ENCODE results near the gene BCL2L14.

The BCL2L14 gene

GRCh38 chr12:12127304-12127703 lies 56.6 kb downstream of the BCL2L14 start:
- Histone ChIP-seq H3K27me3 (ENCODE audit: control insufficient read depth, low read length) (no peaks in the 10 kb centered on the region), H3K4me3 (ENCODE audit: low read length) (no peak overlapping the region), H4K20me1 (ENCODE audit: control insufficient read depth, insufficient read depth, low read depth, low read length) (no peaks in the 10 kb centered on the region), H3K27ac (ENCODE audit: low read depth, low read length) (no peak overlapping the region), H3K4me1 (ENCODE audit: control insufficient read depth, low read length) (no peaks in the 10 kb centered on the region), H3F3A (ENCODE audit: control insufficient read depth, insufficient read depth) (no peaks in the 10 kb centered on the region), H3K79me2 (ENCODE audit: control insufficient read depth, low read length) (no peaks in the 10 kb centered on the region), H3K9me2 (replicated peaks; ENCODE audit: control insufficient read depth, low read length) (no peaks in the 10 kb centered on the region), H3K9me3 (ENCODE audit: control insufficient read depth, insufficient read depth, low read length) (no peaks in the 10 kb centered on the region), H3K36me3 (ENCODE audit: control insufficient read depth, low read length) (peaks cover 25% of the 10 kb centered on the region), H3K4me2 (ENCODE audit: low read length) (no peak overlapping the region)
- no peak for TF ChIP-seq CTCF (IDR thresholded peaks at IDR 0.05; ENCODE audit: low read depth, low read length, poor library complexity, severe bottlenecking)
- TF ChIP-seq EZH2phosphoT487 (IDR thresholded peaks at IDR 0.05; ENCODE audit: borderline replicate concordance, low read length): no peak

GRCh38 chr12:12128670-12129069 lies 57.9 kb downstream of the BCL2L14 start:
- H3K9me2 ChIP-seq (replicated peaks; ENCODE audit: control insufficient read depth, low read length): no peaks in the 10 kb centered on the region
- H3K4me3 ChIP-seq (ENCODE audit: low read length): no peak overlapping the region
- no peaks in the 10 kb centered on the region for H3K27me3 ChIP-seq (ENCODE audit: control insufficient read depth, low read length)
- H3K79me2 ChIP-seq (ENCODE audit: control insufficient read depth, low read length): no peaks in the 10 kb centered on the region
- TF ChIP-seq CTCF (IDR thresholded peaks at IDR 0.05; ENCODE audit: low read depth, low read length, poor library complexity, severe bottlenecking): no peak
- TF ChIP-seq EZH2phosphoT487 (IDR thresholded peaks at IDR 0.05; ENCODE audit: borderline replicate concordance, low read length): no peak
- H3F3A ChIP-seq (ENCODE audit: control insufficient read depth, insufficient read depth): no peaks in the 10 kb centered on the region
- H3K27ac ChIP-seq (ENCODE audit: low read depth, low read length): no peak overlapping the region
- H3K9me3 ChIP-seq (ENCODE audit: control insufficient read depth, insufficient read depth, low read length): no peaks in the 10 kb centered on the region
- H3K36me3 ChIP-seq (ENCODE audit: control insufficient read depth, low read length): peaks cover 25% of the 10 kb centered on the region
- no peak overlapping the region for H3K4me2 ChIP-seq (ENCODE audit: low read length)
- no peaks in the 10 kb centered on the region for H4K20me1 ChIP-seq (ENCODE audit: control insufficient read depth, insufficient read depth, low read depth, low read length)
- H3K4me1 ChIP-seq (ENCODE audit: control insufficient read depth, low read length): no peaks in the 10 kb centered on the region

- no peak overlapping the region for H3K27ac ChIP-seq (ENCODE audit: low read depth, low read length)
- no peaks in the 10 kb centered on the region for H3K4me1 ChIP-seq (ENCODE audit: control insufficient read depth, low read length)
- no peaks in the 10 kb centered on the region for H4K20me1 ChIP-seq (ENCODE audit: control insufficient read depth, insufficient read depth, low read depth, low read length)
- H3K36me3 ChIP-seq (ENCODE audit: control insufficient read depth, low read length): peaks cover 10% of the 10 kb centered on the region
- H3K9me2 ChIP-seq (replicated peaks; ENCODE audit: control insufficient read depth, low read length): no peaks in the 10 kb centered on the region
- H3K27me3 ChIP-seq (ENCODE audit: control insufficient read depth, low read length): no peaks in the 10 kb centered on the region
- no peak for TF ChIP-seq EZH2phosphoT487 (IDR thresholded peaks at IDR 0.05; ENCODE audit: borderline replicate concordance, low read length)
- H3K9me3 ChIP-seq (ENCODE audit: control insufficient read depth, insufficient read depth, low read length): no peaks in the 10 kb centered on the region
- H3K4me3 ChIP-seq (ENCODE audit: low read length): no peak overlapping the region
- no peaks in the 10 kb centered on the region for H3K79me2 ChIP-seq (ENCODE audit: control insufficient read depth, low read length)
- H3F3A ChIP-seq (ENCODE audit: control insufficient read depth, insufficient read depth): no peaks in the 10 kb centered on the region
- no peak overlapping the region for H3K4me2 ChIP-seq (ENCODE audit: low read length)
These were observed 62.5 kb downstream of the BCL2L14 start for GRCh38 chr12:12133259-12133658.

GRCh38 chr12:12133785-12134184 lies 63.0 kb downstream of the BCL2L14 start:
- H3K27ac ChIP-seq (ENCODE audit: low read depth, low read length): no peak overlapping the region
- H3K9me3 ChIP-seq (ENCODE audit: control insufficient read depth, insufficient read depth, low read length): no peaks in the 10 kb centered on the region
- no peaks in the 10 kb centered on the region for H3F3A ChIP-seq (ENCODE audit: control insufficient read depth, insufficient read depth)
- H4K20me1 ChIP-seq (ENCODE audit: control insufficient read depth, insufficient read depth, low read depth, low read length): no peaks in the 10 kb centered on the region
- no peaks in the 10 kb centered on the region for H3K9me2 ChIP-seq (replicated peaks; ENCODE audit: control insufficient read depth, low read length)
- TF ChIP-seq EZH2phosphoT487 (IDR thresholded peaks at IDR 0.05; ENCODE audit: borderline replicate concordance, low read length) (no peak), CTCF (IDR thresholded peaks at IDR 0.05; ENCODE audit: low read depth, low read length, poor library complexity, severe bottlenecking) (no peak)
- no peak overlapping the region for H3K4me3 ChIP-seq (ENCODE audit: low read length)
- H3K4me2 ChIP-seq (ENCODE audit: low read length): no peak overlapping the region
- H3K27me3 ChIP-seq (ENCODE audit: control insufficient read depth, low read length): no peaks in the 10 kb centered on the region
- no peaks in the 10 kb centered on the region for H3K4me1 ChIP-seq (ENCODE audit: control insufficient read depth, low read length)
- H3K36me3 ChIP-seq (ENCODE audit: control insufficient read depth, low read length): peaks cover 12% of the 10 kb centered on the region
- H3K79me2 ChIP-seq (ENCODE audit: control insufficient read depth, low read length): no peaks in the 10 kb centered on the region

All from DOHH2 (cell line).